Activated CD4-positive, alpha-beta T cell treated with anti-CD3 and anti-CD28 coated beads for 36 hours (primary cell): Measurements from ENCODE around the gene ABCC3. TPM values are rescaled to one million over a fixed set of nuclear protein-coding genes. Genes with fewer than 3 reads are reported as not detected.

ENCODE experiments used
- ATAC-seq: fragments of 200-7000 bp; cut with Tn5 transposase; one replicate; pipeline ENCODE4 v1.10.0; 2021; ENCODE audit warnings: mild to moderate bottlenecking, moderate library complexity
- CTCF ChIA-PET: fragments of 350-600 bp; sonication (Branson Sonifier 250); formaldehyde crosslinking; loops from one replicate; lab custom pipeline; 2021; ENCODE audit warnings: antibody characterized with exemption; lab: Charles Lee
- POLR2A ChIA-PET: fragments of 350-600 bp; sonication (Branson Sonifier 250); formaldehyde crosslinking; loops from one replicate; lab custom pipeline; 2021; ENCODE audit warnings: antibody characterized with exemption, inconsistent platforms; lab: Charles Lee
- DNase-seq: peaks from one replicate; pipeline ENCODE4 v3.0.0-alpha.2; 2020
- H3K27ac Mint-ChIP-seq: one replicate; pipeline ENCODE4 v1.8.0; 2021; ENCODE audit warnings: mixed read lengths
- H3K27me3 Mint-ChIP-seq: one replicate; pipeline ENCODE4 v1.8.0; 2021; ENCODE audit warnings: mixed read lengths
- H3K36me3 Mint-ChIP-seq: one replicate; pipeline ENCODE4 v1.8.0; 2021; ENCODE audit warnings: low read depth, mixed read lengths
- H3K4me1 Mint-ChIP-seq: one replicate; pipeline ENCODE4 v1.8.0; 2021; ENCODE audit warnings: mixed read lengths
- H3K4me3 Mint-ChIP-seq: one replicate; pipeline ENCODE4 v1.8.0; 2021; ENCODE audit warnings: mild to moderate bottlenecking, moderate library complexity, mixed read lengths
- H3K9me3 Mint-ChIP-seq: one replicate; pipeline ENCODE4 v1.8.0; 2021; ENCODE audit warnings: low read depth, mixed read lengths
- intact Hi-C, 2 experiments: fragments of 100-400 bp; cut with DNase I in 1 of 2; cut with micrococcal nuclease in 1 of 2; formaldehyde crosslinking; loops; one replicate each; pipeline versions ENCODE4 v1.14.2 to v1.15.1; 2022 to 2024; cut with DNase I, micrococcal nuclease
- total RNA-seq, 2 experiments: library from RNA; stranded (reverse); gene quantifications; one replicate each; pipeline ENCODE4 v1.2.3, GENCODE V29; 2021

Gene ABCC3
- total RNA-seq, 2 experiments from 2014 or later = not detected

- ChIA-PET POLR2A (no interaction called here), CTCF (no interaction called here)
- intact Hi-C loops = no loop called here
- Mint-ChIP-seq H3K4me3 (no peak overlapping the region), H3K27me3 (no peaks in the 10 kb centered on the region), H3K9me3 (no peaks in the 10 kb centered on the region), H3K4me1 (peaks cover 14% of the 10 kb centered on the region), H3K36me3 (no peaks in the 10 kb centered on the region), H3K27ac (no peak overlapping the region)
- DNase-seq = no peak
- no peak for ATAC-seq
These were observed 29.2 kb downstream of the ABCC3 start for GRCh38 chr17:50663812-50664374.

- POLR2A ChIA-PET = no interaction called here
- Mint-ChIP-seq H3K4me1 (peaks cover 14% of the 10 kb centered on the region), H3K27ac (no peak overlapping the region), H3K4me3 (no peak overlapping the region), H3K27me3 (no peaks in the 10 kb centered on the region), H3K36me3 (no peaks in the 10 kb centered on the region), H3K9me3 (no peaks in the 10 kb centered on the region)
- intact Hi-C loops = no loop called here
- DNase-seq (no peak), ATAC-seq (no peak)
- CTCF ChIA-PET = no interaction called here
These were observed 30.2 kb downstream of the ABCC3 start for GRCh38 chr17:50664788-50665458.

- DNase-seq (no peak), ATAC-seq (no peak)
- POLR2A ChIA-PET = no interaction called here
- Mint-ChIP-seq H3K27ac (no peak overlapping the region), H3K9me3 (no peaks in the 10 kb centered on the region), H3K27me3 (no peaks in the 10 kb centered on the region), H3K4me3 (no peak overlapping the region), H3K4me1 (peaks cover 14% of the 10 kb centered on the region), H3K36me3 (no peaks in the 10 kb centered on the region)
- CTCF ChIA-PET = interaction anchor here (1.4 to 1.7 kb wide), 2 partner anchors 30 to 40 kb away, joined by 3 to 6 read pairs; no protein-coding TSS in a partner anchor
- intact Hi-C loops = no loop called here
These were observed 31.2 kb downstream of the ABCC3 start for GRCh38 chr17:50665838-50666237.

- POLR2A ChIA-PET = no interaction called here
These were observed 31.6 kb downstream of the ABCC3 start for GRCh38 chr17:50666316-50666715.

GRCh38 chr17:50667259-50668024 lies 32.8 kb downstream of the ABCC3 start:
- Mint-ChIP-seq H3K27ac (no peak overlapping the region), H3K9me3 (no peaks in the 10 kb centered on the region), H3K4me3 (no peak overlapping the region), H3K4me1 (no peaks in the 10 kb centered on the region), H3K27me3 (no peaks in the 10 kb centered on the region), H3K36me3 (no peaks in the 10 kb centered on the region)
- no peak for DNase-seq
- POLR2A ChIA-PET = no interaction called here
- CTCF ChIA-PET = interaction anchor here (1.4 to 1.7 kb wide), 2 partner anchors 28 to 42 kb away, joined by 3 to 6 read pairs; no protein-coding TSS in a partner anchor
- intact Hi-C loops = no loop called here
- no peak for ATAC-seq

More at GRCh38 chr17:50666316-50666715, 31.6 kb downstream of the ABCC3 start:
- no peaks in the 10 kb centered on the region for H3K27me3 Mint-ChIP-seq
- no peaks in the 10 kb centered on the region for H3K9me3 Mint-ChIP-seq
- H3K36me3 Mint-ChIP-seq = no peaks in the 10 kb centered on the region
- no peak overlapping the region for H3K27ac Mint-ChIP-seq
- DNase-seq = no peak
- no peak overlapping the region for H3K4me3 Mint-ChIP-seq
- intact Hi-C loops = no loop called here
- peaks cover 10% of the 10 kb centered on the region for H3K4me1 Mint-ChIP-seq
- CTCF ChIA-PET = interaction anchor here (1.4 to 1.7 kb wide), 2 partner anchors 29 to 41 kb away, joined by 3 to 6 read pairs; no protein-coding TSS in a partner anchor
- ATAC-seq = no peak

- no peak overlapping the region for H3K4me3 Mint-ChIP-seq
- ChIA-PET CTCF (interaction anchor here (0.7 kb wide), 1 partner anchor 499 kb away, joined by 3 read pairs; no protein-coding TSS in a partner anchor), POLR2A (no interaction called here)
- intact Hi-C loops = no loop called here
- ATAC-seq (no peak), DNase-seq (no peak)
- no peaks in the 10 kb centered on the region for H3K4me1 Mint-ChIP-seq
- no peaks in the 10 kb centered on the region for H3K36me3 Mint-ChIP-seq
- no peak overlapping the region for H3K27ac Mint-ChIP-seq
- H3K9me3 Mint-ChIP-seq = no peaks in the 10 kb centered on the region
- no peaks in the 10 kb centered on the region for H3K27me3 Mint-ChIP-seq
These were observed 33.5 kb downstream of the ABCC3 start for GRCh38 chr17:50668025-50668837.

- ChIA-PET POLR2A (interaction anchor here (0.6 kb wide), 1 partner anchor 46 kb away, joined by 7 read pairs; no protein-coding TSS in a partner anchor), CTCF (interaction anchor here (0.7 to 1.6 kb wide), 4 partner anchors 31 to 499 kb away, joined by 3 to 5 read pairs (median 3); no protein-coding TSS in a partner anchor)
- no peaks in the 10 kb centered on the region for H3K36me3 Mint-ChIP-seq
- H3K4me3 Mint-ChIP-seq = no peak overlapping the region
- DNase-seq (no peak), ATAC-seq (no peak)
- no peaks in the 10 kb centered on the region for H3K27me3 Mint-ChIP-seq
- no peaks in the 10 kb centered on the region for H3K9me3 Mint-ChIP-seq
- H3K27ac Mint-ChIP-seq = no peak overlapping the region
- H3K4me1 Mint-ChIP-seq = no peaks in the 10 kb centered on the region
- intact Hi-C loops = no loop called here
These were observed 34.3 kb downstream of the ABCC3 start for GRCh38 chr17:50668838-50669581.

GRCh38 chr17:50672071-50672470 lies 37.4 kb downstream of the ABCC3 start:
- H3K4me1 Mint-ChIP-seq = no peaks in the 10 kb centered on the region
- ChIA-PET POLR2A (no interaction called here), CTCF (no interaction called here)
- ATAC-seq (no peak), DNase-seq (no peak)
- H3K27ac Mint-ChIP-seq = no peak overlapping the region
- peaks cover under 1% of the 10 kb centered on the region for H3K27me3 Mint-ChIP-seq
- H3K4me3 Mint-ChIP-seq = no peak overlapping the region
- intact Hi-C loops = no loop called here
- H3K36me3 Mint-ChIP-seq = no peaks in the 10 kb centered on the region
- no peaks in the 10 kb centered on the region for H3K9me3 Mint-ChIP-seq

GRCh38 chr17:50672831-50673551 lies 38.3 kb downstream of the ABCC3 start:
- H3K27me3 Mint-ChIP-seq = peaks cover 3% of the 10 kb centered on the region
- no peaks in the 10 kb centered on the region for H3K9me3 Mint-ChIP-seq
- no peak for DNase-seq
- no peak for ATAC-seq
- no peaks in the 10 kb centered on the region for H3K4me1 Mint-ChIP-seq
- ChIA-PET POLR2A (interaction anchor here (0.5 kb wide), 1 partner anchor 24 kb away, joined by 6 read pairs; no protein-coding TSS in a partner anchor), CTCF (no interaction called here)
- no peak overlapping the region for H3K4me3 Mint-ChIP-seq
- no peaks in the 10 kb centered on the region for H3K36me3 Mint-ChIP-seq
- no peak overlapping the region for H3K27ac Mint-ChIP-seq
- intact Hi-C loops = no loop called here

- Mint-ChIP-seq H3K4me3 (no peak overlapping the region), H3K4me1 (no peaks in the 10 kb centered on the region), H3K9me3 (no peaks in the 10 kb centered on the region), H3K36me3 (no peaks in the 10 kb centered on the region), H3K27me3 (peaks cover 6% of the 10 kb centered on the region), H3K27ac (no peak overlapping the region)
- ATAC-seq (no peak), DNase-seq (no peak)
- intact Hi-C loops = no loop called here
- ChIA-PET CTCF (interaction anchor here (0.6 to 1.9 kb wide), 3 partner anchors 15 to 824 kb away, joined by 3 to 5 read pairs (median 3); no protein-coding TSS in a partner anchor), POLR2A (no interaction called here)
These were observed 40.5 kb downstream of the ABCC3 start for GRCh38 chr17:50675190-50675589.
